KOPT-K1 (cell line): Measurements from ENCODE around the gene SORCS3.

Experiments
- H3K27ac ChIP-seq: fragments of 200-600 bp; sonication (generic); 2 replicates; pipeline ENCODE4 v1.5.1; 2016; ENCODE audit warnings: antibody characterized with exemption, mild to moderate bottlenecking, low read depth, low read length; ENCODE audit not compliant: poor library complexity, severe bottlenecking
- H3K36me3 ChIP-seq: fragments of 200-600 bp; sonication (generic); 2 replicates; pipeline ENCODE4 v1.5.1; 2017; ENCODE audit warnings: antibody characterized with exemption, mild to moderate bottlenecking, low read length, moderate library complexity; ENCODE audit not compliant: insufficient read depth
- H3K9me3 ChIP-seq: fragments of 200-600 bp; sonication (generic); 2 replicates; pipeline ENCODE4 v1.5.1; 2017; ENCODE audit warnings: antibody characterized with exemption, low read length, mild to moderate bottlenecking; ENCODE audit not compliant: insufficient read depth, poor library complexity, severe bottlenecking

Gene SORCS3

DNA sequence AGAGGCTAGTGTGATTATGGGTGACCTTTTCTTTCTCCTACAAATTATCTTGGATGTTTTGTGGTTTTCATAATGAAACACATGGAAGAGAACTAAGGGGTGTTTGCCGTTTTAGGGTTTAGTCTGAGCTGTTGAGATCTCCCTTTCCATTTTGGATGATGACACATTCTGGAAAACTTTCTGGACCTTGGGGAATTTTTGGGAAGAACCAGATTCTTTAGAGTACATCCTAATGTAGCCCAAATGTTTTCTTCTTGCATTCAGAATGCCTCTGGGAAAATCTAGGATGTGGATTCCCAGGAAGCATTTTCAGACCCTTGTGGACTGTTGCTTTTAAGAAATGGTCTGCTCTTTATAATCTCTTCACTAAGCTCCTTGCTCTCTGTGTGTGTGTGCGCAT lies 165.7 kb downstream of the SORCS3 start:
- Histone ChIP-seq H3K9me3 (no peaks in the 10 kb centered on the region), H3K27ac (no peak overlapping the region), H3K36me3 (no peaks in the 10 kb centered on the region)

- H3K9me3 ChIP-seq: no peaks in the 10 kb centered on the region
- H3K27ac ChIP-seq: no peak overlapping the region
- no peaks in the 10 kb centered on the region for H3K36me3 ChIP-seq
Measured at GRCh38 chr10:104807581-104808310, 166.7 kb downstream of the SORCS3 start.

DNA sequence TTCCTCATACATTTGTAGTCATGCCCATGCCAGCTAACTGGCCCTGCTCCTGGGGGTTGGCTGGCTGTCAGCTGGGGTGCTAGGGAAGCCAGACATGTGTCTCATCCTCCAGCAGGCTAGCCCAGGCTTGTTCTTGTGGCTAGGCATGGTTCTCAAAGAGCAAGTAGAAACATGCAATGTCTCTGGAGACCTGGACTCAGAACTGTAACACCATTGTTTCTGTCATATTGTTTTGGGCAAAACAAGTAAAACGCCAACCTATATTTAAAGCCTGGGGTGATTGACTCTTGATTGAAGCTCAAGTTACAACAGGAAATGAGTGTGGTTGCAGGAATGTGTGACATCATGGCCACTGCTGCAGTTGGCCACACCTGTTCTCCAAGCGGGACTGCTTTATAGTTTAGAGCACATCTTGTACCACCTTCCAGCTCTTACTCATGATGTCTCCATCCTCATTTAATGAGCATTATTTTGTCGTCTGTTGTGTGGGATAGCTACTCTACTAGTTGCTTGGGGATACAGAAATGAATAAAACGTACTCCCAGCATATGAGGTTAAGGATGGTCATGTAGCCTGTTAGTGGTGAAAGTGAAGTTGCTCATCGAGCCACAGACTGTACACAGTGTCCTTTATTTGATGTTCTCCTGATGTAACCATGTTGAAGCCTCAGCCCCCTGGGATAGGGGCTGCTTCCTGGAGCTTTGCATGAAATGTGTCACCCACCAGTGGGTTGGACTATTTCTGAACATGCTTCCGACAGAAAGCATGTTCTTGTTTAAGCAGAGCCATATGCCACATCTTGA lies 168.4 kb downstream of the SORCS3 start:
- Histone ChIP-seq H3K9me3 (no peaks in the 10 kb centered on the region), H3K27ac (no peak overlapping the region), H3K36me3 (no peaks in the 10 kb centered on the region)

DNA sequence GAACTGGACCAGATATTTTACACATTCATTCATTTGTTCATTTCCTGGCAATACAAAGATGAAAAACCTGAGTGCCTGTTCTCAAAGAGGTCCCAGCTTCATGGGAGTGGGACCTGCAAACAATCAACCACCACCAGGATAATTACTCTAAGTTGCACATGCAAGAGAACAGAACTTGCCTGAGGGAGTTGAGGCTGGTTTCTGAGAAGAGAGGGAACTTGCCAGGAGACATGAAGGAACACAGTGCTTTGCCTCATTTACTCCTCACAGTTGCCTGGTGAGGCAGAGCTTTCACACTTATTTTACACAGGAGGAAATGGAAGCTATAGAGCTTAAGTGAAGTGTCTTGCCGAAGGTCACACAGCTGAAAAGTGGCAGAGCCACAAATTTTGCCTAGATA lies 170.1 kb downstream of the SORCS3 start:
- H3K27ac ChIP-seq: no peak overlapping the region
- H3K36me3 ChIP-seq: no peaks in the 10 kb centered on the region

DNA sequence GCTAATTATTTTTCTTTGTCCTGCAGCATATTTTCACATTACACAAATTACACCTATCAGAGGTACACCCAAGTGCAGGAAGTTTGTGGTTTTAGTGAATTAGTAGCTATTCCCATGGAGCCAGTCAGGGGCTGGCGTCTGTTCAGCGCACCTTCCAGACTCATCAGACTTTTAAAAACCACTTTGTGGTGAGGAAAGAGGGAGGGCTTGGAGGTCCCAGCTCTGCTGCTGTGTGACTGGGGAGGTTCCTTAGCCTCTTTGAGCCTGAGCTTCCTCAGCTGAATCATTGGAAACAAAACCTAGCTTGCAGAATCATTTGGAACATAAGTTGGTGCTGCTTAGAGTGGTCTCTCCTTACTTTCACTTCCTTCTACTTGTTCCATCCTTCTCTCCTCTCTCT lies 175.4 kb downstream of the SORCS3 start:
- H3K27ac ChIP-seq: no peak overlapping the region
- H3K9me3 ChIP-seq: no peaks in the 10 kb centered on the region
- H3K36me3 ChIP-seq: no peaks in the 10 kb centered on the region

More for the DNA sequence above, 170.1 kb downstream of the SORCS3 start:
- no peaks in the 10 kb centered on the region for H3K9me3 ChIP-seq

GRCh38 chr10:104819731-104820130 lies 178.6 kb downstream of the SORCS3 start:
- Histone ChIP-seq H3K9me3 (no peaks in the 10 kb centered on the region), H3K36me3 (no peaks in the 10 kb centered on the region), H3K27ac (no peak overlapping the region)

GRCh38 chr10:104822088-104822487 lies 181.0 kb downstream of the SORCS3 start:
- Histone ChIP-seq H3K9me3 (no peaks in the 10 kb centered on the region), H3K36me3 (no peaks in the 10 kb centered on the region), H3K27ac (no peak overlapping the region)

GRCh38 chr10:104824380-104825006 lies 183.4 kb downstream of the SORCS3 start:
- H3K27ac ChIP-seq: no peak overlapping the region
- H3K36me3 ChIP-seq: no peaks in the 10 kb centered on the region
- H3K9me3 ChIP-seq: no peaks in the 10 kb centered on the region

DNA sequence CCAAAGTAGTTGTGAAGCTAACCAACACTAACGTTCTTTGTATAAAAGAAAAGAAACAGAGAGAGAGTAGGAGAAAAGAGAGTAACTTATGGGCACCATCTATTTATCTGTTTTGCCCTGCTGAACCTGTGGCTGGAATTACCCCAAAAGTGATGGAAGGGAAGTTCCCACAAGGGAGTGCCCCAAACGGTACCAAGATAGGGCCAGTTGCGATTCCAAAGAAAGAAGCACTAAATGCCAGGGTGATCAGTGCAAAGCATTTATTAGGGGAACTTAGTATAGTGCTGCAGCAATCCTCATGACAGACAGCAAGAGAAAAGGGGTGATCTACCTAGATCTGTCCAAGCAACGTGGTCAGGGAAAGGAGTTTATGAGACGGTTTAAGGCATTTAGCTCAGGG lies 190.2 kb downstream of the SORCS3 start:
- Histone ChIP-seq H3K27ac (no peak overlapping the region), H3K36me3 (no peaks in the 10 kb centered on the region)

DNA sequence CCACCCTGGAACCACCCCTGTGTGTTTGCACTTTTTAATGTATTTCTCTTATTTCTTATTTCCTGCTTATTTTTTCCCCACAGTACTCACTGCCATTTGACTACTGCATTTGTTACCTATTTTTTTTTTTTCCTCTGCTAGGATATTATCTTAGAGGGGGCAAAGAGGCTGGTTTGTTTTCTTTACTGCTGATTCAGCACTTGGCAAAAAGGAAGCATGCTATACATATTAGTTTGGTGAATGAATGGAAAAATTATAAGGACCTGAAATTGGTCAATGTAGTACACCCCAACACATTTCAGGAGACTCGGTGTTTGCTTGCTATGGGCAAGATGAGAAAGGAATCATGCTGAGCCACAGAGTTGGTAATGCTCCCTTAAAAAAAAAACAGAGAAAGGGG lies 193.5 kb downstream of the SORCS3 start:
- Histone ChIP-seq H3K36me3 (no peaks in the 10 kb centered on the region), H3K9me3 (no peaks in the 10 kb centered on the region), H3K27ac (no peak overlapping the region)

More for the DNA sequence above, 190.2 kb downstream of the SORCS3 start:
- H3K9me3 ChIP-seq: no peaks in the 10 kb centered on the region

- Histone ChIP-seq H3K9me3 (no peaks in the 10 kb centered on the region), H3K27ac (no peak overlapping the region), H3K36me3 (no peaks in the 10 kb centered on the region)
Measured at GRCh38 chr10:104835422-104835821, 194.3 kb downstream of the SORCS3 start.

- no peak overlapping the region for H3K27ac ChIP-seq
- H3K36me3 ChIP-seq: no peaks in the 10 kb centered on the region
- H3K9me3 ChIP-seq: no peaks in the 10 kb centered on the region
Measured at GRCh38 chr10:104842704-104843103, 201.6 kb downstream of the SORCS3 start.

GRCh38 chr10:104844073-104844472 lies 203.0 kb downstream of the SORCS3 start:
- Histone ChIP-seq H3K27ac (no peak overlapping the region), H3K9me3 (no peaks in the 10 kb centered on the region), H3K36me3 (no peaks in the 10 kb centered on the region)

- Histone ChIP-seq H3K9me3 (no peaks in the 10 kb centered on the region), H3K27ac (no peak overlapping the region), H3K36me3 (no peaks in the 10 kb centered on the region)
Measured at GRCh38 chr10:104850023-104850422, 208.9 kb downstream of the SORCS3 start.

DNA sequence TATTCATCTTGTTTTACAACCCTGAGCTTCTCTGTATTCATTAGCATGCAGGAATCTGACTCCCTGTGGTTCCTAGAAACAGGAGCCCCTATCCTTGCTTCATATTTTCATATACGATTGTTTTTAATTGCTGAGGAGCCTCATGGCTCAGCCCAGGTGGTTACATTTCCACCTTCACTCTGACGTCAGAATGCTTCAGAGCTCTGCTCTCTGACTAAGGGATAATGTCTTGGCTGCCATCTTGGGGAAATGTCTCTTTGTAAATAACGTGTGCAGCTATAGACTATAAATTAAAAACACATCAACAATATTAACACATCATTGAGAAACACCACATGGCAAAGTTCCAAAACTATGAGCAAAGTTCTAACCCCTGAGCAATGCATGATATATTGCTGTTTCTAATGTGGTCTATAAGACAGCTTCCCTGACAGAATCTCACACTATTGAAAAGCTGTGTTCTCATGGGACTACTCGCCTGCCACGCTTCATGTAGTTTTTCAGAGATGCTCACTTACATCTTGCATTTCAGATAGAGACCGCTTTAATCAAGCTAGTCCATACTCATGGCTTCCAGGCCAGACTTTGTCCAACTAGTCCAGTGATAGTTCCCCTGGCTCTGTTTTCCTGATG lies 227.0 kb downstream of the SORCS3 start:
- H3K27ac ChIP-seq: no peak overlapping the region
- no peaks in the 10 kb centered on the region for H3K9me3 ChIP-seq
- H3K36me3 ChIP-seq: no peaks in the 10 kb centered on the region
